Measurements from ENCODE around the gene RAPGEF5.

Gene RAPGEF5

DNA sequence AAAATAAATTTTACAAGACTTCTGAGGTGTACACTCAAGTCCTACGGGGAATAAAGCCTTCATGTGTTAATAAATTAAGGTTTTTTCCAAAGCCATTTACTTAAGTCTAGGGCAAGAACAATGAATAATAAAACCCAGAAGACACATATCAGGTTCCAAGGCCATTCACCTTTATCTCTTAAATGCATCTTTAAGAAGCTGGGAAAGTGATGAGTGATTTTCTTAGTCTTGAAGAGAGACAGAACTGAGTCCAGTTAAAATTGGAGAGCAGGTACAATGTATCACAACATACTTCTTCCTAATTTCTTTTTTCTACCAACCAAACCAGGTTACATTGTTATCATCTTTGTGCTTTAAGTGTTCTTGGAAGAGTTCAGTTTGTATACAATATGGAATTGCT is 189.5 kb downstream of the RAPGEF5 start:
- no peaks in the 10 kb centered on the region for H3K27me3 ChIP-seq (ENCODE audit: insufficient read depth, low read depth, severe bottlenecking)
- H3K27ac ChIP-seq = no peak overlapping the region
- DNase-seq = no peak
- H3K36me3 ChIP-seq = peaks cover 6% of the 10 kb centered on the region
- TF ChIP-seq, protein P1, sequence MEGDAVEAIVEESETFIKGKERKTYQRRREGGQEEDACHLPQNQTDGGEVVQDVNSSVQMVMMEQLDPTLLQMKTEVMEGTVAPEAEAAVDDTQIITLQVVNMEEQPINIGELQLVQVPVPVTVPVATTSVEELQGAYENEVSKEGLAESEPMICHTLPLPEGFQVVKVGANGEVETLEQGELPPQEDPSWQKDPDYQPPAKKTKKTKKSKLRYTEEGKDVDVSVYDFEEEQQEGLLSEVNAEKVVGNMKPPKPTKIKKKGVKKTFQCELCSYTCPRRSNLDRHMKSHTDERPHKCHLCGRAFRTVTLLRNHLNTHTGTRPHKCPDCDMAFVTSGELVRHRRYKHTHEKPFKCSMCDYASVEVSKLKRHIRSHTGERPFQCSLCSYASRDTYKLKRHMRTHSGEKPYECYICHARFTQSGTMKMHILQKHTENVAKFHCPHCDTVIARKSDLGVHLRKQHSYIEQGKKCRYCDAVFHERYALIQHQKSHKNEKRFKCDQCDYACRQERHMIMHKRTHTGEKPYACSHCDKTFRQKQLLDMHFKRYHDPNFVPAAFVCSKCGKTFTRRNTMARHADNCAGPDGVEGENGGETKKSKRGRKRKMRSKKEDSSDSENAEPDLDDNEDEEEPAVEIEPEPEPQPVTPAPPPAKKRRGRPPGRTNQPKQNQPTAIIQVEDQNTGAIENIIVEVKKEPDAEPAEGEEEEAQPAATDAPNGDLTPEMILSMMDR (IDR thresholded peaks at IDR 0.05; ENCODE audit: low read depth, low read length) = no peak
- no peak overlapping the region for H3K4me3 ChIP-seq (ENCODE audit: low read depth, low read length)
- no peaks in the 10 kb centered on the region for H3K9me3 ChIP-seq (ENCODE audit: severe bottlenecking)

DNA sequence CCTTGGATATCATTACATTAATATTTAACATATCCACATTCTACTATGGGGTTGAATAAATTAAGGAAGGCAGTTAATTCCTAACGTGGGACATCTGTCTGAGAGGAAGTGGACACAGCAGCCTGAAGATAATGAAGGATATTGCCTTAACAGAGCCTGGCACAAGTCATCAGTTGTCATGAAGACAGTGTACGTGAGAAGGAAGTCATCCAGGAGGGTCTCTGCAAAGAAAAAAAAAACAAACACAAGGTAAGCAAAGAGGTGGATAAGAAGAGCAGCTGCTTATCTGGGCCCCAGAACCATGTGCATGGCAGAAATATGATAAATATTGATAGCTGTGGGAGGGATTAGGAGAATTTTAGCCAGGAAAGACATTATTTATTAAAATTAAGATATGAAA is 190.0 kb downstream of the RAPGEF5 start:
- no peak overlapping the region for H3K4me3 ChIP-seq (ENCODE audit: low read depth, low read length)
- no peaks in the 10 kb centered on the region for H3K9me3 ChIP-seq (ENCODE audit: severe bottlenecking)
- no peak overlapping the region for H3K27ac ChIP-seq
- no peak for DNase-seq
- TF ChIP-seq, protein P1 (IDR thresholded peaks at IDR 0.05; ENCODE audit: low read depth, low read length) = no peak
- H3K36me3 ChIP-seq = peaks cover 6% of the 10 kb centered on the region
- no peaks in the 10 kb centered on the region for H3K27me3 ChIP-seq (ENCODE audit: insufficient read depth, low read depth, severe bottlenecking)

DNA sequence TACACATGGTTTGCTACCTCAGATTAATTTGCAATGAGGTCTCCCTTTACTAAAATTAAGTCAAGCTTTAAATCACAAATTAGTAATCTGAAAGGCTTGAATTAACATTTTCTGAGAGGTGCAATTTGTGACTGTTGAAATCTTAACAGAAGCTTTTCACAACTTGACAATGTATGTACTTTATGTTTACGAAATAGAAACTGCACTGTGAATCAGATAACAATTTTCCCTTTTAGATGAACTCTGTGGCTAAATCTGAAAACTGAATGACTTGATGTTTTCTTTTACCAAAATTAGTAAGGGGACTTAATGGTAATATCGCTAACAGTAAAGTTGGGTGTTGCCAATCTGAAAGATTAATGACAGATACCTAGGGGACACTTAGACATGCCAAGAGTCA is 197.6 kb downstream of the RAPGEF5 start:
- H3K36me3 ChIP-seq = peaks cover 44% of the 10 kb centered on the region
- no peak overlapping the region for H3K4me3 ChIP-seq (ENCODE audit: low read depth, low read length)

DNA sequence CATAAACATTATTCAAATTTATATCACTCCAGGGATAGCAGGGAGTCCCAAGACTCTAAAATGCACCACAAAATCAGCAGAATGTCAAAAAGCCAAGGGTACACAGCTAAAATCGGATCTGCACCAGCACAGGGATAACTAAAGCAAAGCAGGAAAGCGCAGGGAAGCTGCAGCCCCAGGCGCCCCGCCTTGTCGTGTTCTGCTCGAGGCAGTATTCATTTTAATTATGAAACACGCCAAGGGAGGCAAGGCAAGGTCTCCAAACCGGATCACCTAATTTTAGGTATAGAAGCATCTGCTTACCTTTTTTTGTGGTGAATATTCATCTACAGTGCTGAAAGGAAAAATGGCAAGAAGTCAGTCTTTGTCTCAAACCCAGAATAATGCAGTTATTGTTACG is 199.4 kb downstream of the RAPGEF5 start:
- Histone ChIP-seq H3K9me3 (ENCODE audit: severe bottlenecking) (no peaks in the 10 kb centered on the region), H3K27ac (no peak overlapping the region), H3K27me3 (ENCODE audit: insufficient read depth, low read depth, severe bottlenecking) (no peaks in the 10 kb centered on the region), H3K4me3 (ENCODE audit: low read depth, low read length) (no peak overlapping the region), H3K36me3 (peaks cover 44% of the 10 kb centered on the region)
- TF ChIP-seq, protein P1 (IDR thresholded peaks at IDR 0.05; ENCODE audit: low read depth, low read length) = no peak
- no peak for DNase-seq

More for the DNA sequence above, 197.6 kb downstream of the RAPGEF5 start:
- Histone ChIP-seq H3K27me3 (ENCODE audit: insufficient read depth, low read depth, severe bottlenecking) (no peaks in the 10 kb centered on the region), H3K27ac (no peak overlapping the region), H3K9me3 (ENCODE audit: severe bottlenecking) (no peaks in the 10 kb centered on the region)
- DNase-seq = no peak
- TF ChIP-seq, protein P1 (IDR thresholded peaks at IDR 0.05; ENCODE audit: low read depth, low read length) = no peak

DNA sequence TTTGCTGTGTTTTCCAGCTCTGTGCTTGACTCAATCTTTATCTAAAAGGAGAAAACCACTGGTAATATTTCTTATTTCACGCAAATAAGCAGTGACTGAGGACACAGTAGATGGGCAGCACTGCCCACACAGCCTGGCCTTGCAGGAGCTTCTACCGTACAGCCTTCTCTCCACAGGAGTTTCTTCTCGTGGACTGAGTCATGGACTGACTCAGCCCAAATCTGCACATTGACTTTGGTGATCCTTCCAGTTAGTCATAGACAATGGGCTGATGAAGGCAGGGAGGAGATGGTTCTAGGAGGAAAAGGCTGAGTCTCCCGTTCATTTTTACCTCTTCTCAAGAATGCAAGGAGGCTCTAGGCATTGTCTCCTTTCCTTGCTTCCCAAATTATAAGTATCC is 200.7 kb downstream of the RAPGEF5 start:
- Histone ChIP-seq H3K4me3 (ENCODE audit: low read depth, low read length) (no peak overlapping the region), H3K9me3 (ENCODE audit: severe bottlenecking) (no peaks in the 10 kb centered on the region), H3K36me3 (peaks cover 44% of the 10 kb centered on the region), H3K27ac (no peak overlapping the region), H3K27me3 (ENCODE audit: insufficient read depth, low read depth, severe bottlenecking) (no peaks in the 10 kb centered on the region)
- no peak for DNase-seq
- TF ChIP-seq, protein P1 (IDR thresholded peaks at IDR 0.05; ENCODE audit: low read depth, low read length) = no peak

DNA sequence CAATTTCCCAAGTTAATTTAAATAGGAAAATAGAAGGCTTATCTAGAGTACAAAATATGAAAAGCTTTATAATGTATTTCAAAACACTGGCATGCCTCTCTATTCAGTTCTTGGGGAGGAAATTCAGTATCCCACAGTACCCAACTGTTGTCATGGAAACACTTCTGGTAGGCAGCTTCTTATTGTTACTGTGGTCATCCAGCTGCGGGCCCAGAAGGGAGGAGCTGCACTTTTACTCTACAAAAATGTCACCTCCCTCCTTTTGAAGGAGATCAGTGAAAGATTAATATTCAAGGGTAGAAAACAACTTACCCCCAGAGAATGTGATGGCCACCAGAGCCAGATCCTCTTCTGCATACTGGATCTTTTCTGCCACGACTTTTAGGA is 202.8 kb downstream of the RAPGEF5 start:
- Histone ChIP-seq H3K27ac (no peak overlapping the region), H3K9me3 (ENCODE audit: severe bottlenecking) (no peaks in the 10 kb centered on the region), H3K27me3 (ENCODE audit: insufficient read depth, low read depth, severe bottlenecking) (no peaks in the 10 kb centered on the region), H3K4me3 (ENCODE audit: low read depth, low read length) (no peak overlapping the region), H3K36me3 (peaks cover 36% of the 10 kb centered on the region)
- TF ChIP-seq, protein P1 (IDR thresholded peaks at IDR 0.05; ENCODE audit: low read depth, low read length) = no peak
- DNase-seq = no peak

All from WERI-Rb-1 (cell line).